ENCODE results near the gene RGS3.

- TF ChIP-seq EP300 (IDR thresholded peaks at IDR 0.05) = no peak
- no peak for TF ChIP-seq CTCF (IDR thresholded peaks at IDR 0.05)
- no peak for TF ChIP-seq POLR2A (IDR thresholded peaks at IDR 0.05)
- no peak for TF ChIP-seq POLR2AphosphoS5 (IDR thresholded peaks at IDR 0.05)
Measured at GRCh38 chr9:113634596-113635515, 171.3 kb downstream of the RGS3 start.

Data from gastroesophageal sphincter (tissue), 3 donors.